ENCODE results near the gene PACS2. TPM values are rescaled to one million over a fixed set of nuclear protein-coding genes. Genes with fewer than 3 reads are reported as not detected.

Gene PACS2
- total RNA-seq, 4 donors from 2014 or later = 37.1 to 116 (median 52.2) TPM

DNA sequence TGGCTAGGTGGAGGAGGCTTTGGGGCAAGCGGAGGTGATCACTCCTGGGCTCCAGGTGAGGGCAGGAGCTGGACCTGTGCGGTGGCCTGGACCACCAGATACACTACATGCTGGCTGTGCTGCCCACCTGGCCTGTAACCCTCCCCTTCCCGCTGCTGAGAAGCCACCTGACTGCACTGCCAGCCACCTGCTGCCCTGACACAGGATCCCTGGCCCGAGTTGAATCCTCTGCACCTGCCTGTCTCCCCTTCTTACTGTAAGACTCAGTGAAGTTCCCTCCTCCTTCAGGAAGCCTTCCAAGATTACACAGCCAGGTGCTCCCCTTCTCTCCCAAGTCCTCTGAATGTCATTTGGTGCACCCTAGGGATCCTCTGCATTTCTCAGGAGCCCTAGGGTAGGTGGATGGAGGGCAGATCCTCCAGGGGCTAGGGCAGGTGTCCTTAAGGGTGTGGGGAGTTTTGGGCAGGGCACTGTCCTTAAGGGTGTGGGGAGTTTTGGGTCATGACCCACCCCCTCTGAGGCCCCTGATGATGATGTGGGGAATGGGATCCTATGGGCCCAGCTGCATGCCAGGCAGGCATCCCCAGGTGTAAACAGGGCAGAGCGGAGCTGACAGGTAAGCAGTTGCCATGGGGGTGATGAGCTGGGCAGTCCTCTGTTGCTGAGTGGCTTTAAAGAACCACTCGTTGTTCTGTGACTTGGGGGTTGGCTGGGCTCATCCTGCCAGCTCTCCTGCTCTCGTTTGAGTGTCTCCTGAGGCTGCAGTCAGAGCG is 98.4 kb downstream of the PACS2 start:
- intact Hi-C loops (cut with DNase I; ENCODE audit: low total_unique reads) = no loop called here
- Histone ChIP-seq H3K27ac (no peak overlapping the region), H3K9me3 (no peaks in the 10 kb centered on the region), H3K36me3 (no peaks in the 10 kb centered on the region), H3K4me1 (peaks cover 0 to 12% of the 10 kb centered on the region in 2 donors), H3K27me3 (peaks cover 3 to 17% of the 10 kb centered on the region in 2 donors), H3K4me3 (no peak overlapping the region)
- no peak for TF ChIP-seq POLR2A (IDR thresholded peaks at IDR 0.05)
- TF ChIP-seq, protein P1, sequence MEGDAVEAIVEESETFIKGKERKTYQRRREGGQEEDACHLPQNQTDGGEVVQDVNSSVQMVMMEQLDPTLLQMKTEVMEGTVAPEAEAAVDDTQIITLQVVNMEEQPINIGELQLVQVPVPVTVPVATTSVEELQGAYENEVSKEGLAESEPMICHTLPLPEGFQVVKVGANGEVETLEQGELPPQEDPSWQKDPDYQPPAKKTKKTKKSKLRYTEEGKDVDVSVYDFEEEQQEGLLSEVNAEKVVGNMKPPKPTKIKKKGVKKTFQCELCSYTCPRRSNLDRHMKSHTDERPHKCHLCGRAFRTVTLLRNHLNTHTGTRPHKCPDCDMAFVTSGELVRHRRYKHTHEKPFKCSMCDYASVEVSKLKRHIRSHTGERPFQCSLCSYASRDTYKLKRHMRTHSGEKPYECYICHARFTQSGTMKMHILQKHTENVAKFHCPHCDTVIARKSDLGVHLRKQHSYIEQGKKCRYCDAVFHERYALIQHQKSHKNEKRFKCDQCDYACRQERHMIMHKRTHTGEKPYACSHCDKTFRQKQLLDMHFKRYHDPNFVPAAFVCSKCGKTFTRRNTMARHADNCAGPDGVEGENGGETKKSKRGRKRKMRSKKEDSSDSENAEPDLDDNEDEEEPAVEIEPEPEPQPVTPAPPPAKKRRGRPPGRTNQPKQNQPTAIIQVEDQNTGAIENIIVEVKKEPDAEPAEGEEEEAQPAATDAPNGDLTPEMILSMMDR (IDR thresholded peaks at IDR 0.05) = no peak
- DNase-seq = no peak

- Histone ChIP-seq H3K27me3 (peaks cover 3 to 17% of the 10 kb centered on the region in 2 donors), H3K4me3 (no peak overlapping the region), H3K36me3 (no peaks in the 10 kb centered on the region), H3K9me3 (no peaks in the 10 kb centered on the region), H3K27ac (no peak overlapping the region), H3K4me1 (peaks cover 0 to 12% of the 10 kb centered on the region in 2 donors)
- DNase-seq = no peak
- intact Hi-C loops (cut with DNase I; ENCODE audit: low total_unique reads) = no loop called here
- TF ChIP-seq POLR2A (IDR thresholded peaks at IDR 0.05) = no peak
- TF ChIP-seq, protein P1 (IDR thresholded peaks at IDR 0.05) = no peak
Measured at GRCh38 chr14:105413544-105413886, 99.0 kb downstream of the PACS2 start.

DNA sequence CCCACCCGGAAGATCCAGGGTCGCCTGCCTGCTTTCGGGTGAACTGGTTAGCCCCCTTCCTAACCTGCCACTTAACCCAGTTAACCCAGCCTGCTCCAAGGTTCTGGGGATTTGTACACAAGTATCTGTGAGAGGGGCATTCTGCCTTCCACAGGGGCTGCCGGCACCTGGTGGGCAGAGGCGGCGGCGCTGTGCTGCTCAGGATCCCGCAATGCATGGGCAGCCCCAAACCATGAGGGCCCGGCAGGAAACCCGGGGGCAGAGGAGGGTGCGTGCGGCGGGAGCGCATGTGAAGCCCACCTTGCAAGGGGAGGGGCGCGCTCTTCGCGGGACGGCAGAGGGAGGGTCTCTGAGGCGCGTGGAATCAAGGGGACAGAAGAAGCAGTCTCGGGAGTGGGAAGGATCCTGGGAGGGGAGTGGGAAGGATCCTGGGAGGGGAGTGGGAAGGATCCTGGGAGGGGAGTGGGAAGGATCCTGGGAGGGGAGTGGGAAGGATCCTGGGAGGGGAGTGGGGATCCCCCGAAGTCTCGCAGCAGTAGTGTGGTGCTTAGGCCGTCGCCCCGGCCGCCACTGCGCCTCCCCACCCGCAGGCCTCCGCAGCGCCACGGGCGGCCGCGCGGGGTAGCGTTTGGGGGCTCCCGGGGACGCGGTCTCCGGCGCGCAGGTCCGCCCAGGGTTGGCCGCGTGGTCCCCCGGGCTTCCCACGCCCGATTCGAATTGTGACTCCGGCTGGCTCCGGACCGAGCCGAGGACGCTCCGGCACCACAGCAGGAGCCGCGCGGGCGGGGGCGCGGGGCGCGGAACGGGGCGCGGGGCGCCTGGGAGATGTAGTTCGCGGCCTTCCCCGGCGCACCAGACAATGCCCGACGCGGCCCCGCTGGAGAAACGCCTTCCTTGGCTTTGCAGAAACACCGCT is 100.2 kb downstream of the PACS2 start:
- intact Hi-C loops (cut with DNase I; ENCODE audit: low total_unique reads) = no loop called here
- DNase-seq = peak; percentile 64 to 81
- peak in 1 of 2 donors; percentile 35 for TF ChIP-seq POLR2A (IDR thresholded peaks at IDR 0.05)
- TF ChIP-seq, protein P1 (IDR thresholded peaks at IDR 0.05) = peak; percentile 41 to 95 (median 86)
- Histone ChIP-seq H3K9me3 (no peaks in the 10 kb centered on the region), H3K36me3 (no peaks in the 10 kb centered on the region), H3K27me3 (peaks cover 3 to 17% of the 10 kb centered on the region in 2 donors), H3K27ac (peak overlapping the region; percentile 68 to 70), H3K4me1 (peaks cover 7 to 22% of the 10 kb centered on the region in 2 donors), H3K4me3 (peak overlapping the region; percentile 24 to 55)

DNA sequence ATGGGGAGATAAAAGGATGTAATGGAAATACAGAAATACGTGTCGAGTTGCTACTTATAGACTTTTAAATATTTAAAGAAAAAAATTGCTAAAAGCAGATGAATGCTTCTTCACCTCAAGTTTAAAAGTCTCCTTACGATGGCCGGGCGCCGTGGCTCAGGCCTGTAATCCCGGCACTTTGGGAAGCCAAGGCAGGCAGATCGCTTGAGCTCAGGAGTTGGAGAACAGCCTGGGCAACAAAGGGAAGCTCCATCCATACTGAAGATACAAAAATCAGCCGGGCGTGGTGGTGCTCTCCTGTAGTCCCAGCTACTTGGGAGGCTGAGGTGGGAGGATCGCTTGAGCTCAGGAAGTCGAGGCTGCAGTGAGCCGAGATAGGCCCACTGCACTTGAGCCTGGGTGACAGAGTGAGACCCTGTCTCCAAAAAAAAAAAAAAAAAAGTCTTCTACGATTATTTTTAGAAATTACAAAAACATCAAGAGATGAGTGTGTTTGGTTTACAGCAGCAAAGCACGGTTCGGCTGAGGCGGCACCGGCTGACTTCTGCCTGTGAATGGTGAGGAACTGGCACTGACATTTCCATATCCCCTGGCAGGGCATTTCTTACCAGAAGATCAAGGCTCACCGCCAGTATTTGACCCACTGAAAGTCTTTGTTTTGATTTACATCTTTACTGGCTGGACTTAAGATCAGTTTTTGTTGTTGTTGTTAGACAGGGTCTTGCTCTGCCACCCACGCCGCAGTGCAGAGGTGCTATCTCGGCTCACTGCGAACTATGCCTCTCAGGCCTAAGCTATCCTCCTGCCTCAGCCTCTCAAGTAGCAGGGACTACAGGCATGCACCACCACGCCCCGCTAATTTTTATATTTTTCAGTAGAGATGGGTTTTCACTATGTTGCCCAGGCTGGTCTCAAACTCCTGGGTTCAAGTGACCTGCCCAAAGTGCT is 101.2 kb downstream of the PACS2 start:
- TF ChIP-seq POLR2A (IDR thresholded peaks at IDR 0.05) = no peak
- TF ChIP-seq, protein P1 (IDR thresholded peaks at IDR 0.05) = no peak
- H3K4me1 ChIP-seq = peaks cover 7 to 22% of the 10 kb centered on the region in 2 donors
- H3K36me3 ChIP-seq = no peaks in the 10 kb centered on the region
- no peak for DNase-seq
- no peaks in the 10 kb centered on the region for H3K9me3 ChIP-seq
- peaks cover 2 to 10% of the 10 kb centered on the region in 2 donors for H3K27me3 ChIP-seq
- intact Hi-C loops (cut with DNase I; ENCODE audit: low total_unique reads) = no loop called here
- peak overlapping the region; percentile 68 to 70 for H3K27ac ChIP-seq
- H3K4me3 ChIP-seq = peak overlapping the region in 1 of 2 donors; percentile 55
